Measurements from ENCODE around the gene LMO4.

Gene LMO4

GRCh38 chr1:87389011-87389410 is 60.3 kb downstream of the LMO4 start:
- in situ Hi-C loops (cut with HindIII; ENCODE audit: low pct_unique_long_range_greater_than_20kb, low sequenced_read_pairs) = no loop called here
- no peak for DNase-seq (ENCODE audit: low read depth in 1 of 2, low spot score in 1 of 2)
- no peak for TF ChIP-seq JUND (IDR thresholded peaks at IDR 0.05; ENCODE audit: low read depth)

GRCh38 chr1:87389546-87389945 is 60.9 kb downstream of the LMO4 start:
- no peak for TF ChIP-seq JUND (IDR thresholded peaks at IDR 0.05; ENCODE audit: low read depth)
- DNase-seq (ENCODE audit: low read depth in 1 of 2, low spot score in 1 of 2) = no peak
- in situ Hi-C loops (cut with HindIII; ENCODE audit: low pct_unique_long_range_greater_than_20kb, low sequenced_read_pairs) = no loop called here

GRCh38 chr1:87392248-87393192 is 63.8 kb downstream of the LMO4 start:
- DNase-seq (ENCODE audit: low read depth in 1 of 2, low spot score in 1 of 2) = peak in 1 of 2 experiments; percentile 34
- TF ChIP-seq JUND (IDR thresholded peaks at IDR 0.05; ENCODE audit: low read depth) = no peak
- in situ Hi-C loops (cut with HindIII; ENCODE audit: low pct_unique_long_range_greater_than_20kb, low sequenced_read_pairs) = no loop called here

- TF ChIP-seq JUND (IDR thresholded peaks at IDR 0.05; ENCODE audit: low read depth) = no peak
- in situ Hi-C loops (cut with HindIII; ENCODE audit: low pct_unique_long_range_greater_than_20kb, low sequenced_read_pairs) = no loop called here
- DNase-seq (ENCODE audit: low read depth in 1 of 2, low spot score in 1 of 2) = no peak
Measured at GRCh38 chr1:87393445-87394085, 64.9 kb downstream of the LMO4 start.

GRCh38 chr1:87394513-87394912 is 65.8 kb downstream of the LMO4 start:
- no peak for TF ChIP-seq JUND (IDR thresholded peaks at IDR 0.05; ENCODE audit: low read depth)
- in situ Hi-C loops (cut with HindIII; ENCODE audit: low pct_unique_long_range_greater_than_20kb, low sequenced_read_pairs) = no loop called here
- no peak for DNase-seq (ENCODE audit: low read depth in 1 of 2, low spot score in 1 of 2)

GRCh38 chr1:87394982-87395381 is 66.3 kb downstream of the LMO4 start:
- in situ Hi-C loops (cut with HindIII; ENCODE audit: low pct_unique_long_range_greater_than_20kb, low sequenced_read_pairs) = no loop called here
- no peak for DNase-seq (ENCODE audit: low read depth in 1 of 2, low spot score in 1 of 2)
- no peak for TF ChIP-seq JUND (IDR thresholded peaks at IDR 0.05; ENCODE audit: low read depth)
